Caki2 (cell line): ENCODE data around the gene ALKBH4. TPM values are rescaled to one million over a fixed set of nuclear protein-coding genes. Genes with fewer than 3 reads are reported as not detected.
A peak's percentile ranks its signal among the peaks of the same experiment; 100 is the strongest.
"Not testable (repeated sequence)": the region's sequence is repeated elsewhere in the genome, so short reads cannot be mapped to it uniquely, and the experiment has no call there.

Source experiments
- DNase-seq: peaks from one replicate; pipeline ENCODE4 v3.0.0-alpha.2; 2015; ENCODE audit warnings: low read depth
- in situ Hi-C: cut with HindIII; loops from 2 replicates; pipeline ENCODE4 v1.10.0; 2016; ENCODE audit warnings: low sequenced_read_pairs, low pct_unique_long_range_greater_than_20kb, mixed read lengths
- total RNA-seq: library from RNA; depleted of rRNA; stranded (reverse); fragments of >200 nt; shearing (Covaris generic); gene quantifications from 2 replicates; pipeline ENCODE4 v1.2.3, GENCODE V29; 2014; ENCODE audit warnings: low replicate concordance; rRNA removed

Gene ALKBH4
- 15.6 and 49.2 TPM in 2 replicates for total RNA-seq

- in situ Hi-C loops = no loop called here
- peak; percentile 81 for DNase-seq
These were observed at the start of gene ALKBH4, which contains the start of gene LRWD1 for GRCh38 chr7:102464577-102465280. Gene ALKBH4, minus strand, starts transcription at chr7:102464863. Its CDS starts 27 bp downstream, at chr7:102464836. Gene LRWD1, plus strand, starts transcription at chr7:102464984. Its CDS starts 97 bp downstream, at chr7:102465081.

- peak; percentile 78 for DNase-seq
- in situ Hi-C loops = not testable (repeated sequence)
These were observed 48.1 kb upstream of the ALKBH4 start for GRCh38 chr7:102512642-102513221.

- DNase-seq, in situ Hi-C loops: not testable (repeated sequence)
These were observed 47.3 kb upstream of the ALKBH4 start for GRCh38 chr7:102511860-102512522.

- in situ Hi-C loops, DNase-seq: not testable (repeated sequence)
These were observed 45.9 kb upstream of the ALKBH4 start for GRCh38 chr7:102510575-102510974.

- DNase-seq, in situ Hi-C loops: not testable (repeated sequence)
These were observed 42.9 kb upstream of the ALKBH4 start for GRCh38 chr7:102507410-102508088.

- DNase-seq, in situ Hi-C loops: not testable (repeated sequence)
These were observed 40.9 kb upstream of the ALKBH4 start for GRCh38 chr7:102505298-102506185.

- in situ Hi-C loops, DNase-seq: not testable (repeated sequence)
These were observed 38.5 kb upstream of the ALKBH4 start for GRCh38 chr7:102503141-102503540.

GRCh38 chr7:102498321-102498720 lies 33.7 kb upstream of the ALKBH4 start:
- DNase-seq, in situ Hi-C loops: not testable (repeated sequence)

- DNase-seq, in situ Hi-C loops: not testable (repeated sequence)
These were observed 32.6 kb upstream of the ALKBH4 start for GRCh38 chr7:102497308-102497707.

- in situ Hi-C loops, DNase-seq: not testable (repeated sequence)
These were observed 32.2 kb upstream of the ALKBH4 start for GRCh38 chr7:102496861-102497260.

- in situ Hi-C loops, DNase-seq: not testable (repeated sequence)
These were observed 29.9 kb upstream of the ALKBH4 start for GRCh38 chr7:102494473-102495149.

- DNase-seq, in situ Hi-C loops: not testable (repeated sequence)
These were observed 29.4 kb upstream of the ALKBH4 start for GRCh38 chr7:102494026-102494425.

GRCh38 chr7:102493220-102493935 lies 28.7 kb upstream of the ALKBH4 start:
- in situ Hi-C loops, DNase-seq: not testable (repeated sequence)

- in situ Hi-C loops = not testable (repeated sequence)
These were observed 25.9 kb upstream of the ALKBH4 start for GRCh38 chr7:102490529-102491075.

GRCh38 chr7:102484317-102484716 lies 19.7 kb upstream of the ALKBH4 start:
- DNase-seq, in situ Hi-C loops: not testable (repeated sequence)

More at GRCh38 chr7:102490529-102491075, 25.9 kb upstream of the ALKBH4 start:
- not testable (repeated sequence) for DNase-seq

- DNase-seq, in situ Hi-C loops: not testable (repeated sequence)
These were observed 17.3 kb upstream of the ALKBH4 start for GRCh38 chr7:102481962-102482361.
